ENCODE measurements around the gene RPUSD1.

GRCh38 chr16:792221-792995, 4.2 kb upstream of the RPUSD1 start:
- TF ChIP-seq CTCF (IDR thresholded peaks at IDR 0.05) (no peak), POLR2A (IDR thresholded peaks at IDR 0.05) (no peak)

Data from esophagus squamous epithelium (tissue), 4 donors.